GM23338 (cell line): Measurements from ENCODE around the gene C2.

Source experiments
- EZH2 ChIP-seq: fragments of 200-600 bp; sonication (generic); IDR thresholded peaks from one replicate; pipeline ENCODE4 v1.8.0; 2017; ENCODE audit warnings: antibody characterized with exemption, mild to moderate bottlenecking, low read depth; ENCODE audit not compliant: unreplicated experiment
- EZH2phosphoT487 ChIP-seq: fragments of 200-600 bp; sonication (generic); IDR thresholded peaks from one replicate; pipeline ENCODE4 v1.8.1; 2018; ENCODE audit warnings: antibody characterized with exemption; ENCODE audit not compliant: unreplicated experiment
- POLR2AphosphoS5 ChIP-seq: IDR thresholded peaks from 2 replicates; pipeline ENCODE4 v1.6.1; 2016; ENCODE audit warnings: antibody characterized with exemption, low read depth
- ZNF331 ChIP-seq: fragments of 250-450 bp; sonication (Bioruptor Pico); IDR thresholded peaks from 2 replicates; pipeline ENCODE4 v1.5.0; 2020; ENCODE audit warnings: low read depth, mild to moderate bottlenecking, moderate library complexity
- TF ChIP-seq, protein P1 (sequence below), 2 experiments: fragments of 200-600 bp in 1 of 2; sonication (generic) in 1 of 2; conservative IDR thresholded peaks; 2 replicates each; pipeline versions ENCODE4 v1.5.1 to v1.6.1; 2016 to 2017; ENCODE audit warnings: antibody characterized with exemption in 2 of 2, low read depth in 2 of 2, mild to moderate bottlenecking in 2 of 2, moderate library complexity in 1 of 2
- TF ChIP-seq, protein P2 (sequence below): IDR thresholded peaks from one replicate; pipeline ENCODE4 v1.6.1; 2018; ENCODE audit warnings: antibody characterized with exemption; ENCODE audit not compliant: unreplicated experiment

DNA sequence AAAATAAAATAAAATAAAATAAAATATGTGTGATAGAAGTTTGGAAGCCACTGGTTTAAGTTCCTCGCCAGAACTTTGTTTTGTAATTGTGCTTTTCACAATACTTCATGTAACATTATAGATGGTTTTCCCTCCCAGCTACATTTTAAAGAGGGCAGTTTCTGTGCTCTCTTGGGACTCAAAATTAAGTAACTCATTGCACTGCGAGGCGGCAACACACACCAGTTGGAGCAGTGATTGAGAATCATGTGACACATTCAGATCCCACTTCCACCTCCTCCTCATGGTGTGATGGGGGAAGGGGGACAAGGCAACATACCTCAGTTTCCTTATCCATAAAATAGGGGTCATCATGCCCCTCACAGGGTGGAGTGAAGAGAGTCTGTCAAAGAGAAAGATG, 7.5 kb downstream of the C2 start:
- TF ChIP-seq POLR2AphosphoS5: no peak
- TF ChIP-seq EZH2: no peak
- TF ChIP-seq ZNF331 (CRISPR knock-in tag): no peak
- no peak for TF ChIP-seq EZH2phosphoT487
- TF ChIP-seq, protein P1, sequence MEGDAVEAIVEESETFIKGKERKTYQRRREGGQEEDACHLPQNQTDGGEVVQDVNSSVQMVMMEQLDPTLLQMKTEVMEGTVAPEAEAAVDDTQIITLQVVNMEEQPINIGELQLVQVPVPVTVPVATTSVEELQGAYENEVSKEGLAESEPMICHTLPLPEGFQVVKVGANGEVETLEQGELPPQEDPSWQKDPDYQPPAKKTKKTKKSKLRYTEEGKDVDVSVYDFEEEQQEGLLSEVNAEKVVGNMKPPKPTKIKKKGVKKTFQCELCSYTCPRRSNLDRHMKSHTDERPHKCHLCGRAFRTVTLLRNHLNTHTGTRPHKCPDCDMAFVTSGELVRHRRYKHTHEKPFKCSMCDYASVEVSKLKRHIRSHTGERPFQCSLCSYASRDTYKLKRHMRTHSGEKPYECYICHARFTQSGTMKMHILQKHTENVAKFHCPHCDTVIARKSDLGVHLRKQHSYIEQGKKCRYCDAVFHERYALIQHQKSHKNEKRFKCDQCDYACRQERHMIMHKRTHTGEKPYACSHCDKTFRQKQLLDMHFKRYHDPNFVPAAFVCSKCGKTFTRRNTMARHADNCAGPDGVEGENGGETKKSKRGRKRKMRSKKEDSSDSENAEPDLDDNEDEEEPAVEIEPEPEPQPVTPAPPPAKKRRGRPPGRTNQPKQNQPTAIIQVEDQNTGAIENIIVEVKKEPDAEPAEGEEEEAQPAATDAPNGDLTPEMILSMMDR (conservative IDR thresholded peaks at IDR 0.05; ENCODE audit: low read depth in 2 of 2): no peak
- TF ChIP-seq, protein P2, sequence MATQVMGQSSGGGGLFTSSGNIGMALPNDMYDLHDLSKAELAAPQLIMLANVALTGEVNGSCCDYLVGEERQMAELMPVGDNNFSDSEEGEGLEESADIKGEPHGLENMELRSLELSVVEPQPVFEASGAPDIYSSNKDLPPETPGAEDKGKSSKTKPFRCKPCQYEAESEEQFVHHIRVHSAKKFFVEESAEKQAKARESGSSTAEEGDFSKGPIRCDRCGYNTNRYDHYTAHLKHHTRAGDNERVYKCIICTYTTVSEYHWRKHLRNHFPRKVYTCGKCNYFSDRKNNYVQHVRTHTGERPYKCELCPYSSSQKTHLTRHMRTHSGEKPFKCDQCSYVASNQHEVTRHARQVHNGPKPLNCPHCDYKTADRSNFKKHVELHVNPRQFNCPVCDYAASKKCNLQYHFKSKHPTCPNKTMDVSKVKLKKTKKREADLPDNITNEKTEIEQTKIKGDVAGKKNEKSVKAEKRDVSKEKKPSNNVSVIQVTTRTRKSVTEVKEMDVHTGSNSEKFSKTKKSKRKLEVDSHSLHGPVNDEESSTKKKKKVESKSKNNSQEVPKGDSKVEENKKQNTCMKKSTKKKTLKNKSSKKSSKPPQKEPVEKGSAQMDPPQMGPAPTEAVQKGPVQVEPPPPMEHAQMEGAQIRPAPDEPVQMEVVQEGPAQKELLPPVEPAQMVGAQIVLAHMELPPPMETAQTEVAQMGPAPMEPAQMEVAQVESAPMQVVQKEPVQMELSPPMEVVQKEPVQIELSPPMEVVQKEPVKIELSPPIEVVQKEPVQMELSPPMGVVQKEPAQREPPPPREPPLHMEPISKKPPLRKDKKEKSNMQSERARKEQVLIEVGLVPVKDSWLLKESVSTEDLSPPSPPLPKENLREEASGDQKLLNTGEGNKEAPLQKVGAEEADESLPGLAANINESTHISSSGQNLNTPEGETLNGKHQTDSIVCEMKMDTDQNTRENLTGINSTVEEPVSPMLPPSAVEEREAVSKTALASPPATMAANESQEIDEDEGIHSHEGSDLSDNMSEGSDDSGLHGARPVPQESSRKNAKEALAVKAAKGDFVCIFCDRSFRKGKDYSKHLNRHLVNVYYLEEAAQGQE: no peak
